NCI-H2227 (cell line): ENCODE data around the gene ECT2.
"Not testable (repeated sequence)": the region's sequence is repeated elsewhere in the genome, so short reads cannot be mapped to it uniquely, and the experiment has no call there.

Source experiments
- DNase-seq: peaks from one replicate; lab custom pipeline; 2025; ENCODE audit not compliant: unreplicated experiment; lab: John Stamatoyannopoulos, UW

ECT2 gene

DNA sequence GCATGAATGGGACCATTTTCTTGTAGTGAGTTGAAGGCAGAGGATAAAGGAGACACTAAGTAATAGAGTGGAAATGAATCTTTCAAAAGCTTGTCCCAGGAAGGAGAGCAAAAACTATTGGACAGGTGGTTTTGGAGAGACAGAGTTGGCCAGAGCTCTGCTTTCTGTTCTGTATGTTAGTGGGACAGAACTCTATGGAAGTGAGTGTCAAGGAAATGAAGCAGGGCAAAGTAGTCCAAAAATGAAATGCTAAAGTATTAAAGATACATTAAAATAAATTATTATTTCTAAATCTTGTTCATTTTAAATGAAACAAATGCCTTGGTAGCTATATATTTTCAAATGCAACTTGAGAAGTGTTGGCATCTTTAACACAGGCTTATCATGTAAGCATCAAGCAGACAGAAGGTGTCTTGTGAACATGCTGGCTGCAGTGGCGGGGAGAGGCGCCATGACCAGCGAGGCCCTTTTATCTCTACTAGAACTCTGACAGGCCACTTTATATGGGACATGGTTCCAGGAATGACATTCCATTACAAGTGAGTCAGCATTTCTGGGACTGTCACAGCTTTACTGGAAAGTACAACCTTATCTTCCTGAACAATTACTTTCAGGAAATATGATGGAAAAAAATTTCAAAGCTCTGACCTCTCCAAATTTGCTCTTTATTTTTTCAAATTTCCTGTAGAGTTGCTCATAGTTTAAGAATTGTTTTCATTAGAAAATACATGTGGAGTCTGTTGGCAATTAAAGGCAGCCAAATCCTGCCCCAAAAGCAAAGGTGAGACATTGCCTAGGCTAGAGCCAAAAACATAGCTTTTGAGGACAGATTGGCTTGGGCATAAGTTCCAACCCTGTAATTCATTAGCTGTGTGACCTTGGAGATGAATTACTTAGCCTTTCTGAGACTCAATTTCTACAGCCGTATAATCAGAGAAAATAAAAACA is 106.5 kb downstream of the ECT2 start:
- DNase-seq, result no peak

DNA sequence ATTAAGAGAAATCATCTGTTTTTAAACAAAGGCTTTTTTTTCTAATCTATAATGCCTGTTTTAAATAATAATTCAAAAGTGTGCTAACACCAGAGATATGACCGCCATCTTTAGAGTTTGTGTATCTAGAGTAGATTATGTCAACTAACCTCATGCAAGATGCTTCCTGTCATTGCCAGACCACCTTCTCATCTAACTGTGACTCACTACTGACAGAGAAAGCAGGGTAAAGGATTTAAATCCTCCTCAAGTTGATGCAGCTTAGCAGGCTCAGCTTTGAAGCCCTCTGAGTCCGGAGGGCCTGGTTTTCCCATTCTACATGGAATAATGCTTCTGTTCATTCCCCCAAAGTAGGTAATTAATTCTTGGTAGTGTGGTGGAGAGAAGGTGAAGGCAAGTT is 108.5 kb downstream of the ECT2 start:
- DNase-seq, result no peak

DNA sequence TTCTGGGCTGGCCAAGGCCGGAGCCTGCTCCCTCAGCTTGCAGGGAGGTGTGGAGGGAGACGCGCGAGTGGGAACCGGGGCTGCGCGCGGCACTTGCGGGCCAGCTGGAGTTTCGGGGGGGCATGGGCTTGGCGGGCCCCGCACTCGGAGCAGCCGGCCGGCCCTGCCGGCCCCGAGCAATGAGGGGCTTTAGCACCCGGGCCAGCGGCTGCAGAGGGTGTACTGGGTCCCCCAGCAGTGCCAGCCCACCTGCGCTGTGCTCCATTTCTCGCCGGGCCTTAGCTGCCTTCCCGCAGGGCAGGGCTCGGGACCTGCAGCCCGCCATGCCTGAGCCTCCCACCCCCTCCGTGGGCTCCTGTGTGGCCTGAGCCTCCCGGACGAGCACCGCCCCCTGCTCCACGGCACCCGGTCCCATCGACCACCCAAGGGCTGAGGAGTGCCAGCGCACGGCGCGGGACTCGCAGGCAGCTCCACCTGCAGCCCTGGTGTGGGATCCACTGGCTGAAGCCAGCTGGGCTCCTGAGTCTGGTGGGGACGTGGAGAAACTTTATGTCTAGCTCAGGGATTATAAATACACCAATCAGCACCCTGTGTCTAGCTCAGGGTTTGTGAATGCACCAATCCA is 116.3 kb downstream of the ECT2 start:
- DNase-seq, result not testable (repeated sequence)

DNA sequence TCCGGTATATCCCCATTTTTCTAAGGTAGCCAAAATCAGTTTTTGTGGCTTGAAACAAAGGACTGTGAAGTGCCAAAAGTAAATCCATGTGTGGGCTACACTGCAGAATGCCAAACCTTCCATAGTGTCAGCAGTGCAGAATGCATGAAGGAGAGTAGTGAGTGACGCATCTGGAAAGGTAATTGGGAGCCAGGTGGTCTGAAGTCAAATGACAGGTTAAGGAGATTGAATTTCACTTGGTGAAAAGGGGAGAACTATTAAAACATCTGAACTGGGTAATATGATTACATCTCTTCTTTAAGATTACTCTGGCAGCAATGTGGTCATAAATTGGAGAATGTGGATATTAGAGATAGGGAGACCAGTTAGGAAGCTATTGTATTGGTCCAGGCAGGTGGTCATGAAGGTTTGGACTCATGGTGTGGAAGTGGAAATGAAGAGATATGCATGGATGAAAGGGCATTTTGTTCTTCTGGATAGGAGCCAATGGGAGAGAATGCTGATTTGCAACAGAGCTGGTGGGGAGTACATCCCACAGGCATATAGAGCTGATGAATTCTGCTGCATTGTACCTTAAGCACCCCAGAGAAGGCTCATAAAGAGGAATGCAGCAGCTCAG is 118.2 kb downstream of the ECT2 start:
- no peak for DNase-seq

GRCh38 chr3:172869368-172869771 is 118.8 kb downstream of the ECT2 start:
- no peak for DNase-seq

- no peak for DNase-seq
These were observed 119.4 kb downstream of the ECT2 start for GRCh38 chr3:172869784-172870518.
